GM12873 (cell line): ENCODE measurements around the gene NLE1.
A peak's percentile ranks its signal among the peaks of the same experiment; 100 is the strongest.

Experiments used
- TF ChIP-seq, protein P1 (sequence below): IDR thresholded peaks from 2 replicates; pipeline ENCODE4 v1.5.1; 2012; ENCODE audit warnings: low read depth, mild to moderate bottlenecking, moderate library complexity, low read length, control low read depth; ENCODE audit not compliant: insufficient read depth; ENCODE audit errors: missing control alignments

The NLE1 gene

DNA sequence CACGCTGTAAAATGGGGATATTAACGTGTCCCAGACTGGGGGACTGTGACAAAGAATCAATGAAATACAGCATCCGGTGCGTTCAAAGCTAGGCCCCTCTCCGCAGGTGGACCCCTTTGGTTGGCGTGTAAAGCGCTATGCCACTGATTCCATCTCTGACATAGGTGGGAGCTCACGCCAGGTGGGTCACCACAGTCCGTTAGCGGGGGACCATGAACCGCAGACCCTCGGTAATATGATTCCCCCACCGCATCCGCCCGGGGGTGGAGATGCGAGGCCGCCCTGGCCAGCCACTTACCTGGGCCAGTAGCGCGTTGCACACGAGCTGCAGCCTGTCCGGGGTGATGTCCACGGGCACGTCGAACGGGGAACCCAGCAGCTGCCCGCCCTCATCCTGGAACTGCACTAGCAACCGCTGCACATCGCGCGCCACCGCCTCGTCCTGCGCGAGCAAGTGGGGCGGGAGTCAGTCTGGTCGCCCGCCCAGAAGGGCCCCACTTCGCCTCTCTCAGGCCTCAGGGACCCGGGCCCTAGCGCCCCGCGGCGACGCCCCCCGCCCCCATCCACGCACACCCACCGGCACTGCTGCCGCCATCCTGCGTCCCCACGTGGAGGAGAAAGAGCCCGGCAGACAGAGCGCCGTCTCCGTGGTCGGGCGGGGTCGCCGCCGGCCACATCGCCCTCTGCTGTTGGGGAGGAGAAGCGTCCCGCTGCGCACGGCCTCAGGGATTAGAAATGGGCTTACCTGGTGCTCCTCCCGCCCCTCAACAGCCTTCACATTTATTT is at the start of gene NLE1:
NLE1 (minus strand) TSS at position 623 of the 786 bp plus-strand sequence; CDS start at position 595, 28 bp downstream.
- TF ChIP-seq, protein P1, sequence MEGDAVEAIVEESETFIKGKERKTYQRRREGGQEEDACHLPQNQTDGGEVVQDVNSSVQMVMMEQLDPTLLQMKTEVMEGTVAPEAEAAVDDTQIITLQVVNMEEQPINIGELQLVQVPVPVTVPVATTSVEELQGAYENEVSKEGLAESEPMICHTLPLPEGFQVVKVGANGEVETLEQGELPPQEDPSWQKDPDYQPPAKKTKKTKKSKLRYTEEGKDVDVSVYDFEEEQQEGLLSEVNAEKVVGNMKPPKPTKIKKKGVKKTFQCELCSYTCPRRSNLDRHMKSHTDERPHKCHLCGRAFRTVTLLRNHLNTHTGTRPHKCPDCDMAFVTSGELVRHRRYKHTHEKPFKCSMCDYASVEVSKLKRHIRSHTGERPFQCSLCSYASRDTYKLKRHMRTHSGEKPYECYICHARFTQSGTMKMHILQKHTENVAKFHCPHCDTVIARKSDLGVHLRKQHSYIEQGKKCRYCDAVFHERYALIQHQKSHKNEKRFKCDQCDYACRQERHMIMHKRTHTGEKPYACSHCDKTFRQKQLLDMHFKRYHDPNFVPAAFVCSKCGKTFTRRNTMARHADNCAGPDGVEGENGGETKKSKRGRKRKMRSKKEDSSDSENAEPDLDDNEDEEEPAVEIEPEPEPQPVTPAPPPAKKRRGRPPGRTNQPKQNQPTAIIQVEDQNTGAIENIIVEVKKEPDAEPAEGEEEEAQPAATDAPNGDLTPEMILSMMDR = peak; percentile 93

DNA sequence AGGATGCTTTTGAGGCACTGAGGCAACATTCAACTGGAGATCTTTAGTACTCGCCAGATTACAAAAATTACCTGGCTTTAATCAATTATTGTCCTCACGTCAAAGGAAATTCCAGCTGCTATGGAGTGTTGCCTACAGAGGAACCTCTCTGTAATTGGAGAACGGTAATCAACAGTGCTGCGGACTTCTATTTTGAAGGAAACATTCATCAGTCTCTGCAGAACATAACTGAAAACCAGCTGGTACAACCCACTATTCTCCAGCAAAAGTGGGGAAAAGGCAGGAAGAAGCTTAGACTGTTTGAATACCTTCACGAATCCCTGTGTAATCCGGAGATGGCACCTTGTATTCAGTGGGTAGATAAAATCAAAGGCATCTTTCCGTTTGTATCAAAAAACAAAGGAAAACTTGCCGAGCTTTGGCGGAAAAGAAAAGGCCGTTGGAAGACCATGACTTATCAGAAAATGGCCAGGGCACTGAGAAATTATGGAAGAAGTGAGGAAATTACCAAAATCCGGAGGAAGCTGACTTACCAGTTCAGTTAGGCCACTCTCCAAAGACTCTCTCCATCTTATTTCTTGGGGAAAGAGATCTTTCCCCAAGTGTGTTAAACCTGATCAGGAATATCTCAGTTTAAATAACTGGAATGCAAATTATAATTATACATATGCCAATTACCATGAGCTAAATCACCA is 49.0 kb upstream of the NLE1 start:
- TF ChIP-seq, protein P1 = no peak

DNA sequence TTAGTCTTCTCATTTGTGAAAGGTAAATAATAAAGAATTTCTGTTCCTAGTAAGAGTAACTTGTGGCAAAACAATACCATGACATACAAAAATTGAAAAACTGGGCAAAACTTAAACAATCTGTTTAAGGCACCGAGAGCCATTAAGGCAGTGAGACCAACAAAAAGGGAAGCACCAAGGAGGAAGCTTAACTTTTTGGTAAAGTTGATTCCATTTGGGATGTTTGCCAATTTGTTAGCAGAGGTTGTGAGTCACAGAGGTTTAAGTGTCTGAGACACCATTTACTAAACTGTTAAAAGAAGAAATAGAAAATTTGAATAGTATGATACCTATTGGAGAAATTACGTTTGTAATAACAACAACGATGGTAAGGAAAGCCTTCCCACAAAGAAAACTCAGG is 47.2 kb upstream of the NLE1 start:
- TF ChIP-seq, protein P1 = no peak

DNA sequence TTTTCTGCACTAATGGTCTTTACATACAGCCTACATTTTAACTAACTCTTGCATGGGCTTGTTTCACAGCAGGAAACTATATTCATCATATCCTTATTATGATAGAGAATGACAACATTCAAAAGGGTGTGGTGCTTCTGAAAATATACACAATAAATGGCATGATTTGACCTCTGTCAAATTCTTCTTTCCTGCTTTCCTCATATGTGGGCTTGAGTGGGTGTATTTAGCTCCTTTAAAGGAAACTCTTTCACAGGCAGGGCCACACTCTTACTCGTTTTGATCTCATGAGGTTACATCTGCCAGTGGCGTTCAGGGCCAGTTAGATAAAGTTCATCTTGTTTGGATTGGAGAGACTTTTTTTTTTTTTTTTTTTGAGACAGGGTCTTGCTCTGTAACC is 46.0 kb upstream of the NLE1 start:
- TF ChIP-seq, protein P1 = no peak

DNA sequence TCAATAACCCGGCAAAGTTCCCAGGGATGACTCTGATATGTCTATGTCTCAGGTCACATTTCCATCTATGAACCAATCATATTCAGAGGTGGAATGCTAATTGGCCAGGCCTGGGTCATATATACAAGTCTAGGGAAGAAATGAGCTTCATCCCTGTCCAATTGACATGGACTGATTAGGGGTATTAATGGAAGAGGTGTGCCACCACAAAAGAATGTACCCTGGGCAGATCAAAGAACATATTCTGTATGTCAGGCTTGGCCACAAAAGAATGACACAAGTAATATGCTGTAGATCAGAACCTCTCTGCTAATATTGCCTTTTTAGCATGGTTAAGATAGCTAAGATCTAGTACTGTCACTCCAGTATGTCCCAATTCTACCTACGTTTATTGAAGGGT is 45.4 kb upstream of the NLE1 start:
- TF ChIP-seq, protein P1 = no peak

DNA sequence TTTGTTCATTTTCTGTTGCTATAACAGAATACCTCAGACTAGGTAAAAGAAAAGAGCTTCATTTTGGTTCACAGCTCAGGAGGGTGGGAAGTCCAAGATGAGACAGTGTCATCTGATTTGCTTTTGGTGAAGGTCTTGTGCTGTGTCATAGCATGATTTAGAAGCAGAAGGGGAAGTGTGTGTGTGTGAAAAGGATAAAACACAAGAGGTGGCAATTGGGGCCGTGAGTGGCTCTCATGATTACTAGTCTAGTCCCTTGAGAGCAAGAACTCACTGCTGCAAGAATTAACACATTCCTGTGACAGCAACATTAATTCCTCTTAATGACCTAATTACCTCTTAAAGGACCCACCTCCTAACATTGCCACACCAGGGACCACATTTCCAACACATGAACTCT is 43.7 kb upstream of the NLE1 start:
- TF ChIP-seq, protein P1 = no peak

DNA sequence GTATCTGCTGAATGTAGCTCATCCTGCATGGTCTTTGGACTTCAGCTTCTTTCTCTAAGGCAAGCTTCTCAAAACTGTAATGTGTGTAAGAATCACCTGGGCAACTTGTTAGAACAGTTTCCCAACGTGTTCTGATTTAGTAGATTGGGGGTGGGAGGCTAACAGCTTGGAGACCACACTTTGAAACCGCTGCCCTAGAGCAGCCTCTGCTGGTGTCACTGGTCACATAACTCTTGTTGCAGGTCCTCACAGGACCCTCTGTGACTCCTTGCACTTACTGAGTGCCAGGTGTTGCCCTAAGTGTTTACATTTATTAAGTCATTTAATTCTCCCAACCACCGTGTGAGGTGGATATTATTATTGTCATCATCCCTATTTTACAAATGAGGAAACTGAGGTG is 42.2 kb upstream of the NLE1 start:
- TF ChIP-seq, protein P1 = no peak
